ENCODE measurements around the gene PDLIM7.
"Not testable (repeated sequence)": the region's sequence is repeated elsewhere in the genome, so short reads cannot be mapped to it uniquely, and the experiment has no call there.

Gene PDLIM7

GRCh38 chr5:177489119-177489716, 8.2 kb downstream of the PDLIM7 start:
- Histone ChIP-seq H2AK5ac (ENCODE audit: low read length) (no peak overlapping the region), H2BK5ac (ENCODE audit: low read length) (no peak overlapping the region), H3K9ac (ENCODE audit: low read length) (no peak overlapping the region), H3K27me3 (ENCODE audit: insufficient read depth, low read length, poor library complexity) (no peaks in the 10 kb centered on the region), H3K23ac (ENCODE audit: low read length) (no peak overlapping the region), H3K56ac (ENCODE audit: low read length) (no peak overlapping the region), H4K8ac (ENCODE audit: low read depth, low read length) (no peak overlapping the region), H3K4ac (ENCODE audit: low read depth, low read length) (no peak overlapping the region), H3K79me2 (ENCODE audit: control insufficient read depth, insufficient read depth, low read length) (no peaks in the 10 kb centered on the region), H3K18ac (ENCODE audit: low read length) (no peak overlapping the region), H3K4me1 (ENCODE audit: control insufficient read depth, low read depth, low read length) (peaks cover 2% of the 10 kb centered on the region), H3K27ac (ENCODE audit: low read depth, low read length) (no peak overlapping the region), H3K36me3 (ENCODE audit: control insufficient read depth, insufficient read depth, low read length) (peaks cover 20% of the 10 kb centered on the region), H4K5ac (ENCODE audit: low read length) (no peak overlapping the region), H3K4me3 (ENCODE audit: low read length) (no peak overlapping the region), H3K79me1 (ENCODE audit: low read length) (peaks cover 6% of the 10 kb centered on the region), H2BK15ac (replicated peaks; ENCODE audit: low read depth) (no peak overlapping the region), H2BK120ac (ENCODE audit: low read depth, low read length) (no peak overlapping the region), H3K4me2 (ENCODE audit: low read length) (no peak overlapping the region)
- no peak for DNase-seq
- WGBS (ENCODE audit: extremely low coverage, insufficient coverage, low lambda C conversion rate) = no CpG with 5 or more reads among the region's 26 CpGs

GRCh38 chr5:177487975-177488374, 9.4 kb downstream of the PDLIM7 start:
- H3K79me2 ChIP-seq (ENCODE audit: control insufficient read depth, insufficient read depth, low read length) = no peaks in the 10 kb centered on the region
- no CpG with 5 or more reads among the region's 15 CpGs for WGBS (ENCODE audit: extremely low coverage, insufficient coverage, low lambda C conversion rate)
- no peak overlapping the region for H3K9ac ChIP-seq (ENCODE audit: low read length)
- DNase-seq = no peak
- no peaks in the 10 kb centered on the region for H3K27me3 ChIP-seq (ENCODE audit: insufficient read depth, low read length, poor library complexity)
- no peak overlapping the region for H3K56ac ChIP-seq (ENCODE audit: low read length)
- H2BK15ac ChIP-seq (replicated peaks; ENCODE audit: low read depth) = no peak overlapping the region
- H3K4me3 ChIP-seq (ENCODE audit: low read length) = no peak overlapping the region
- H3K23ac ChIP-seq (ENCODE audit: low read length) = no peak overlapping the region
- no peak overlapping the region for H3K4me2 ChIP-seq (ENCODE audit: low read length)
- no peak overlapping the region for H3K4ac ChIP-seq (ENCODE audit: low read depth, low read length)
- no peaks in the 10 kb centered on the region for H3K4me1 ChIP-seq (ENCODE audit: control insufficient read depth, low read depth, low read length)
- H4K8ac ChIP-seq (ENCODE audit: low read depth, low read length) = no peak overlapping the region
- peaks cover 23% of the 10 kb centered on the region for H3K36me3 ChIP-seq (ENCODE audit: control insufficient read depth, insufficient read depth, low read length)
- no peak overlapping the region for H4K5ac ChIP-seq (ENCODE audit: low read length)
- H3K18ac ChIP-seq (ENCODE audit: low read length) = no peak overlapping the region
- H2BK120ac ChIP-seq (ENCODE audit: low read depth, low read length) = no peak overlapping the region
- no peak overlapping the region for H2BK5ac ChIP-seq (ENCODE audit: low read length)
- H3K27ac ChIP-seq (ENCODE audit: low read depth, low read length) = no peak overlapping the region
- no peak overlapping the region for H2AK5ac ChIP-seq (ENCODE audit: low read length)
- H3K79me1 ChIP-seq (ENCODE audit: low read length) = peaks cover 6% of the 10 kb centered on the region

DNA sequence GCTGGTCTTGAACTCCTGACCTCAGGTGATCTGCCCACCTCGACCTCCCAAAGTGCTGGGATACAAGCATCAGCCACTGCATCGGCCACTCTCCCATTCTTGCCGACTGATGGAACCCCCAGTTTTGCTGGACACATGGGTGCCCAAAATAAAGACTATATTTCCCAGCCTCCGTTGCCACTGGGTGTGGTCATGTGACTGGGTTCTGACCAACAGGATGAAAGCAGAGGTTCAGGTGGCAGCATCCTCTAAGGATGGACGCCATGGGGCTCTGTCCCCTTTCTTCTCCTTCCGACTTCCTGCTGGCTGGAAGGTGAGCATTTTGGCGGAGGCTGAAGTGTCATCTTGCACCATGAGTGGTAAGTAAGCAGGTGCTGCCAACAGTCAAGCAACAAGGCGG, 10.3 kb downstream of the PDLIM7 start:
- no CpG with 5 or more reads among the region's 8 CpGs for WGBS (ENCODE audit: extremely low coverage, insufficient coverage, low lambda C conversion rate)
- peaks cover 23% of the 10 kb centered on the region for H3K36me3 ChIP-seq (ENCODE audit: control insufficient read depth, insufficient read depth, low read length)

DNA sequence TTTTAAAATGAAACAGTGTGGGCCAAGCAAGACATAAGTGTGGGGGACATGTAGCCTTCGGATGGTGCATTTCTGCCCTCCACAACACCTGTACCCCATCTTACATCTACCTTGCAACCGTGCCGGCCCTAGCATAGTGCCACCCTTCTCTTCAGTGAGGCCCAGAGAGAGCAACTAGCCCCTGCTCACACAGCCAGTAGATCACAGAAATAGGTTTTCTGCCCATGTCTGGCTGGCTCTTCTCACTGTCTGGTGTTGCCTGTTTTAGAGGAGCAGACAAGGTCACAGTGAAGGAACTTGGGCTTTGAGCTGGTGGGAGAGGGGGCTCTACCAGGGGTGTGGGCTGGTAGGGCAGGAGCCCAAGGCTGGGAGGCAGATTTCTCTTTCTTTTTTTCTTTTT, 11.1 kb downstream of the PDLIM7 start:
- Histone ChIP-seq H3K18ac (ENCODE audit: low read length) (no peak overlapping the region), H3K9ac (ENCODE audit: low read length) (no peak overlapping the region), H3K79me2 (ENCODE audit: control insufficient read depth, insufficient read depth, low read length) (no peaks in the 10 kb centered on the region), H3K4ac (ENCODE audit: low read depth, low read length) (no peak overlapping the region), H3K23ac (ENCODE audit: low read length) (no peak overlapping the region), H3K4me2 (ENCODE audit: low read length) (no peak overlapping the region), H3K36me3 (ENCODE audit: control insufficient read depth, insufficient read depth, low read length) (peaks cover 27% of the 10 kb centered on the region), H3K56ac (ENCODE audit: low read length) (no peak overlapping the region), H2BK5ac (ENCODE audit: low read length) (no peak overlapping the region), H4K5ac (ENCODE audit: low read length) (no peak overlapping the region), H3K27ac (ENCODE audit: low read depth, low read length) (no peak overlapping the region), H3K4me3 (ENCODE audit: low read length) (no peak overlapping the region), H4K8ac (ENCODE audit: low read depth, low read length) (no peak overlapping the region), H2BK15ac (replicated peaks; ENCODE audit: low read depth) (no peak overlapping the region), H3K4me1 (ENCODE audit: control insufficient read depth, low read depth, low read length) (no peaks in the 10 kb centered on the region), H2BK120ac (ENCODE audit: low read depth, low read length) (no peak overlapping the region), H2AK5ac (ENCODE audit: low read length) (no peak overlapping the region), H3K27me3 (ENCODE audit: insufficient read depth, low read length, poor library complexity) (no peaks in the 10 kb centered on the region), H3K79me1 (ENCODE audit: low read length) (peaks cover 6% of the 10 kb centered on the region)
- no CpG with 5 or more reads among the region's 3 CpGs for WGBS (ENCODE audit: extremely low coverage, insufficient coverage, low lambda C conversion rate)
- DNase-seq = no peak

More for the DNA sequence above, 10.3 kb downstream of the PDLIM7 start:
- Histone ChIP-seq H3K4me1 (ENCODE audit: control insufficient read depth, low read depth, low read length) (no peaks in the 10 kb centered on the region), H3K79me2 (ENCODE audit: control insufficient read depth, insufficient read depth, low read length) (no peaks in the 10 kb centered on the region), H4K5ac (ENCODE audit: low read length) (no peak overlapping the region), H3K79me1 (ENCODE audit: low read length) (peaks cover 6% of the 10 kb centered on the region), H3K9ac (ENCODE audit: low read length) (no peak overlapping the region), H3K56ac (ENCODE audit: low read length) (no peak overlapping the region), H3K27ac (ENCODE audit: low read depth, low read length) (no peak overlapping the region), H3K4me3 (ENCODE audit: low read length) (no peak overlapping the region), H3K18ac (ENCODE audit: low read length) (no peak overlapping the region), H3K4ac (ENCODE audit: low read depth, low read length) (no peak overlapping the region), H3K27me3 (ENCODE audit: insufficient read depth, low read length, poor library complexity) (no peaks in the 10 kb centered on the region), H3K4me2 (ENCODE audit: low read length) (no peak overlapping the region), H4K8ac (ENCODE audit: low read depth, low read length) (no peak overlapping the region), H3K23ac (ENCODE audit: low read length) (no peak overlapping the region), H2BK120ac (ENCODE audit: low read depth, low read length) (no peak overlapping the region), H2BK5ac (ENCODE audit: low read length) (no peak overlapping the region), H2BK15ac (replicated peaks; ENCODE audit: low read depth) (no peak overlapping the region), H2AK5ac (ENCODE audit: low read length) (no peak overlapping the region)
- DNase-seq = no peak

DNA sequence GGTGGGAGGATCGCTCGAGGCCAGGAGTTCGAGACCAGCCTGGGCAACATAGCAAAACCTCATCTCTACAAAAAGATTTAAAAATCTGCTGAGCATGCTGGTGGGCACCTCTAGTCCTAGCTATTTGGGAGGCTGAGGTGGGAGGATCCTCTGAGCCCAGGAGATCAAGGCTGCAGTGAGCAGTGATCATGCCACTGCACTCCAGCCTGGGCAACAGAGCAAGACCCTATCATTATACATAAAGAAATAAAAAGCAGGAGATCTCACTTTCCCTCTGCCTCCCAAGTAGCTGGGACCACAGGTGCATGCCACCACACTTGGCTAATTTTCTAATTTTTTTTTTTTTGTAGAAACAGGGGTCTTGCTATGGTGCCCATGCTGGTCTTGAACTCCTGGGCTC, 11.7 kb downstream of the PDLIM7 start:
- H3K36me3 ChIP-seq (ENCODE audit: control insufficient read depth, insufficient read depth, low read length) = peaks cover 27% of the 10 kb centered on the region

GRCh38 chr5:177484902-177485549, 12.4 kb downstream of the PDLIM7 start:
- no peak overlapping the region for H2BK15ac ChIP-seq (replicated peaks; ENCODE audit: low read depth)
- H3K4me2 ChIP-seq (ENCODE audit: low read length) = no peak overlapping the region
- H3K23ac ChIP-seq (ENCODE audit: low read length) = no peak overlapping the region
- H2BK120ac ChIP-seq (ENCODE audit: low read depth, low read length) = no peak overlapping the region
- H3K9ac ChIP-seq (ENCODE audit: low read length) = no peak overlapping the region
- no peaks in the 10 kb centered on the region for H3K79me2 ChIP-seq (ENCODE audit: control insufficient read depth, insufficient read depth, low read length)
- no peak overlapping the region for H2AK5ac ChIP-seq (ENCODE audit: low read length)
- no peak overlapping the region for H2BK5ac ChIP-seq (ENCODE audit: low read length)
- H3K4ac ChIP-seq (ENCODE audit: low read depth, low read length) = no peak overlapping the region
- H3K4me3 ChIP-seq (ENCODE audit: low read length) = no peak overlapping the region
- no CpG with 5 or more reads among the region's 13 CpGs for WGBS (ENCODE audit: extremely low coverage, insufficient coverage, low lambda C conversion rate)
- H4K5ac ChIP-seq (ENCODE audit: low read length) = no peak overlapping the region
- no peaks in the 10 kb centered on the region for H3K4me1 ChIP-seq (ENCODE audit: control insufficient read depth, low read depth, low read length)
- H3K27ac ChIP-seq (ENCODE audit: low read depth, low read length) = no peak overlapping the region
- H3K18ac ChIP-seq (ENCODE audit: low read length) = no peak overlapping the region
- no peak overlapping the region for H3K56ac ChIP-seq (ENCODE audit: low read length)
- no peak overlapping the region for H4K8ac ChIP-seq (ENCODE audit: low read depth, low read length)
- peaks cover 2% of the 10 kb centered on the region for H3K79me1 ChIP-seq (ENCODE audit: low read length)
- H3K36me3 ChIP-seq (ENCODE audit: control insufficient read depth, insufficient read depth, low read length) = peaks cover 24% of the 10 kb centered on the region
- no peaks in the 10 kb centered on the region for H3K27me3 ChIP-seq (ENCODE audit: insufficient read depth, low read length, poor library complexity)
- DNase-seq = no peak

More for the DNA sequence above, 11.7 kb downstream of the PDLIM7 start:
- H3K4me1 ChIP-seq (ENCODE audit: control insufficient read depth, low read depth, low read length); H2BK15ac ChIP-seq (replicated peaks; ENCODE audit: low read depth); H2BK120ac ChIP-seq (ENCODE audit: low read depth, low read length); H3K18ac ChIP-seq (ENCODE audit: low read length); H3K79me1 ChIP-seq (ENCODE audit: low read length); H3K79me2 ChIP-seq (ENCODE audit: control insufficient read depth, insufficient read depth, low read length); H2AK5ac ChIP-seq (ENCODE audit: low read length); H3K4me3 ChIP-seq (ENCODE audit: low read length); H3K9ac ChIP-seq (ENCODE audit: low read length); H3K23ac ChIP-seq (ENCODE audit: low read length); H4K8ac ChIP-seq (ENCODE audit: low read depth, low read length); H3K4ac ChIP-seq (ENCODE audit: low read depth, low read length); H3K4me2 ChIP-seq (ENCODE audit: low read length); H2BK5ac ChIP-seq (ENCODE audit: low read length); DNase-seq; H3K27me3 ChIP-seq (ENCODE audit: insufficient read depth, low read length, poor library complexity); H3K27ac ChIP-seq (ENCODE audit: low read depth, low read length); H4K5ac ChIP-seq (ENCODE audit: low read length); H3K56ac ChIP-seq (ENCODE audit: low read length): not testable (repeated sequence)
- no CpG with 5 or more reads among the region's 3 CpGs for WGBS (ENCODE audit: extremely low coverage, insufficient coverage, low lambda C conversion rate)
